ENCODE data around the gene DSC3. TPM values are rescaled to one million over a fixed set of nuclear protein-coding genes. Genes with fewer than 3 reads are reported as not detected.

Gene DSC3
- total RNA-seq, 1 donor from 2014 or later: 3.3 TPM

GRCh38 chr18:31046916-31047315 lies 4.4 kb upstream of the DSC3 start:
- peaks cover 23% of the 10 kb centered on the region for H3K27me3 ChIP-seq (ENCODE audit: control insufficient read depth, insufficient read depth, low read length)
- DNase-seq (ENCODE audit: low read depth): no peak
- H3K4me3 ChIP-seq (ENCODE audit: low read depth, low read length): no peak overlapping the region
- no peaks in the 10 kb centered on the region for H3K36me3 ChIP-seq (ENCODE audit: control insufficient read depth, insufficient read depth, low read length)
- no peak for TF ChIP-seq CTCF (IDR thresholded peaks at IDR 0.05; ENCODE audit: insufficient read depth, low read length, poor library complexity, severe bottlenecking)

- Histone ChIP-seq H3K36me3 (ENCODE audit: control insufficient read depth, insufficient read depth, low read length) (no peaks in the 10 kb centered on the region), H3K27me3 (ENCODE audit: control insufficient read depth, insufficient read depth, low read length) (peaks cover 34% of the 10 kb centered on the region), H3K4me3 (ENCODE audit: low read depth, low read length) (no peak overlapping the region)
- TF ChIP-seq CTCF (IDR thresholded peaks at IDR 0.05; ENCODE audit: insufficient read depth, low read length, poor library complexity, severe bottlenecking): no peak
- no peak for DNase-seq (ENCODE audit: low read depth)
These were observed 3.1 kb upstream of the DSC3 start for GRCh38 chr18:31045599-31045998.

GRCh38 chr18:31044926-31045325 lies 2.4 kb upstream of the DSC3 start:
- TF ChIP-seq CTCF (IDR thresholded peaks at IDR 0.05; ENCODE audit: insufficient read depth, low read length, poor library complexity, severe bottlenecking): no peak
- H3K4me3 ChIP-seq (ENCODE audit: low read depth, low read length): no peak overlapping the region
- no peak for DNase-seq (ENCODE audit: low read depth)

GRCh38 chr18:31043709-31044108 lies 1.2 kb upstream of the DSC3 start:
- no peak for DNase-seq (ENCODE audit: low read depth)
- no peak for TF ChIP-seq CTCF (IDR thresholded peaks at IDR 0.05; ENCODE audit: insufficient read depth, low read length, poor library complexity, severe bottlenecking)
- peaks cover 34% of the 10 kb centered on the region for H3K27me3 ChIP-seq (ENCODE audit: control insufficient read depth, insufficient read depth, low read length)
- no peak overlapping the region for H3K4me3 ChIP-seq (ENCODE audit: low read depth, low read length)
- H3K36me3 ChIP-seq (ENCODE audit: control insufficient read depth, insufficient read depth, low read length): no peaks in the 10 kb centered on the region

More at GRCh38 chr18:31044926-31045325, 2.4 kb upstream of the DSC3 start:
- no peaks in the 10 kb centered on the region for H3K36me3 ChIP-seq (ENCODE audit: control insufficient read depth, insufficient read depth, low read length)
- H3K27me3 ChIP-seq (ENCODE audit: control insufficient read depth, insufficient read depth, low read length): peaks cover 34% of the 10 kb centered on the region

- Histone ChIP-seq H3K36me3 (ENCODE audit: control insufficient read depth, insufficient read depth, low read length) (no peaks in the 10 kb centered on the region), H3K27me3 (ENCODE audit: control insufficient read depth, insufficient read depth, low read length) (peaks cover 34% of the 10 kb centered on the region), H3K4me3 (ENCODE audit: low read depth, low read length) (peak overlapping the region; percentile 40)
- no peak for TF ChIP-seq CTCF (IDR thresholded peaks at IDR 0.05; ENCODE audit: insufficient read depth, low read length, poor library complexity, severe bottlenecking)
- DNase-seq (ENCODE audit: low read depth): no peak
These were observed 497 bp downstream of the DSC3 start for GRCh38 chr18:31042084-31042405.

- no peak for DNase-seq (ENCODE audit: low read depth)
- peaks cover 34% of the 10 kb centered on the region for H3K27me3 ChIP-seq (ENCODE audit: control insufficient read depth, insufficient read depth, low read length)
- TF ChIP-seq CTCF (IDR thresholded peaks at IDR 0.05; ENCODE audit: insufficient read depth, low read length, poor library complexity, severe bottlenecking): no peak
- peak overlapping the region; percentile 40 for H3K4me3 ChIP-seq (ENCODE audit: low read depth, low read length)
- no peaks in the 10 kb centered on the region for H3K36me3 ChIP-seq (ENCODE audit: control insufficient read depth, insufficient read depth, low read length)
These were observed 1.1 kb downstream of the DSC3 start for GRCh38 chr18:31041271-31042083.
